ENCODE data around the gene EIPR1.

DNA sequence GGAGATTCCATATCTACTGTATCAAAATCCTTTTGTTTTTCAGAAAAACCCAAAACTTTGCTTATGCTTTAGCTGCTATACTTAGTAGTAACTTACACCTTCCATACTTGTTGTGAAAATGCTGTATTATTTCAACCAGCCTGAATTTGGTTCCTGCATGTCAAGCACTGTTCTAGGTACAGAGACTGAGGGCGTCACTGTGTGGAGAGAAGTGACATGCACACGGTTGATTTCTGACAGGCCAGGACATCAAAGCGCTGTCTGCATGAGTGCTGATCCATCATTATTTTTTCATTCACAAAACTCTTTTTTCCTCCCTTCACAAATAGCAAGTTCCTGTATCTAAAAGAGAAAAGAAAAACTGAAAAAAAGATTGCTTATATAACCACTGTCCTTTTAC, 33.5 kb upstream of the EIPR1 start:
- no peak for TF ChIP-seq POLR2A (IDR thresholded peaks at IDR 0.05)
- TF ChIP-seq, protein P1, sequence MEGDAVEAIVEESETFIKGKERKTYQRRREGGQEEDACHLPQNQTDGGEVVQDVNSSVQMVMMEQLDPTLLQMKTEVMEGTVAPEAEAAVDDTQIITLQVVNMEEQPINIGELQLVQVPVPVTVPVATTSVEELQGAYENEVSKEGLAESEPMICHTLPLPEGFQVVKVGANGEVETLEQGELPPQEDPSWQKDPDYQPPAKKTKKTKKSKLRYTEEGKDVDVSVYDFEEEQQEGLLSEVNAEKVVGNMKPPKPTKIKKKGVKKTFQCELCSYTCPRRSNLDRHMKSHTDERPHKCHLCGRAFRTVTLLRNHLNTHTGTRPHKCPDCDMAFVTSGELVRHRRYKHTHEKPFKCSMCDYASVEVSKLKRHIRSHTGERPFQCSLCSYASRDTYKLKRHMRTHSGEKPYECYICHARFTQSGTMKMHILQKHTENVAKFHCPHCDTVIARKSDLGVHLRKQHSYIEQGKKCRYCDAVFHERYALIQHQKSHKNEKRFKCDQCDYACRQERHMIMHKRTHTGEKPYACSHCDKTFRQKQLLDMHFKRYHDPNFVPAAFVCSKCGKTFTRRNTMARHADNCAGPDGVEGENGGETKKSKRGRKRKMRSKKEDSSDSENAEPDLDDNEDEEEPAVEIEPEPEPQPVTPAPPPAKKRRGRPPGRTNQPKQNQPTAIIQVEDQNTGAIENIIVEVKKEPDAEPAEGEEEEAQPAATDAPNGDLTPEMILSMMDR (IDR thresholded peaks at IDR 0.05), result no peak
- TF ChIP-seq EP300 (IDR thresholded peaks at IDR 0.05), result no peak

All from ovary (tissue), 3 donors.